Ovary (tissue), 9 donors: ENCODE measurements around the gene SETD6. TPM values are rescaled to one million over a fixed set of nuclear protein-coding genes. Genes with fewer than 3 reads are reported as not detected.

Experiments
- DNase-seq, 5 donors: peaks; one replicate each; pipeline ENCODE4 v3.0.0-alpha.2; 2019 to 2020
- H3K27ac ChIP-seq, 2 donors: fragments of 200-600 bp; one replicate each; pipeline versions ENCODE4 v1.5.1 to v1.8.0; 2019 to 2022
- H3K27me3 ChIP-seq: fragments of 200-600 bp; one replicate; pipeline ENCODE4 v1.8.0; 2022
- H3K36me3 ChIP-seq: fragments of 200-600 bp; sonication (generic); one replicate; pipeline ENCODE4 v1.5.1; 2019
- H3K4me1 ChIP-seq: one replicate; pipeline ENCODE4 v1.8.1; 2013; ENCODE audit warnings: mild to moderate bottlenecking, moderate library complexity; ENCODE audit not compliant: insufficient read depth
- H3K4me3 ChIP-seq: fragments of 200-600 bp; sonication (generic); one replicate; pipeline ENCODE4 v1.5.1; 2017
- H3K9me3 ChIP-seq, 2 donors: fragments of 200-600 bp in 1 of 2; sonication (generic) in 1 of 2; one replicate each; pipeline versions ENCODE4 v1.5.1 to v1.8.1; 2013 to 2019; ENCODE audit warnings: mild to moderate bottlenecking in 1 of 2, moderate library complexity in 1 of 2
- CTCF ChIP-seq, 3 donors: fragments of 450-650 bp in 2 of 3; fragments of 200-600 bp in 1 of 3; IDR thresholded peaks; one replicate each; pipeline versions ENCODE4 v1.5.1 to v1.8.0; 2016 to 2022; ENCODE audit warnings: antibody characterized with exemption in 3 of 3, mild to moderate bottlenecking in 1 of 3
- EP300 ChIP-seq: sonication (generic); formaldehyde crosslinking; IDR thresholded peaks from one replicate; pipeline ENCODE4 v1.6.1; 2017; ENCODE audit warnings: antibody characterized with exemption
- POLR2A ChIP-seq: fragments of 450-650 bp; IDR thresholded peaks from one replicate; pipeline ENCODE4 v1.6.1; 2017; ENCODE audit warnings: antibody characterized with exemption, mild to moderate bottlenecking, moderate library complexity
- whole genome bisulfite sequencing, 3 donors: extraction: QIAGEN DNeasy Blood & Tissue Kit in 1 of 3; methylation state at CpG; one replicate each; pipeline versions ENCODE4 v1.1.5 to v1.1.7; 2013 to 2017; 5-methylcytosine and 5-hydroxymethylcytosine counted together
- intact Hi-C, 4 donors: fragments of 100-400 bp; cut with DNase I; formaldehyde crosslinking; loops; one replicate each; pipeline versions ENCODE4 v1.11.0 to v1.15.1; 2022 to 2023
- polyA plus RNA-seq, 2 donors: library from polyadenylated mRNA; stranded (reverse); fragments of 200-250 nt in 1 of 2; fragments of 350-450 nt in 1 of 2; fragmentation: Illumina TruSeq in 1 of 2; extraction: RNeasy Lipid Tissue Mini Kit (QIAGEN cat#74804) in 1 of 2; gene quantifications; one replicate each; pipeline ENCODE4 v1.2.3, GENCODE V29; 2013 to 2014
- total RNA-seq, 7 donors: library from RNA; depleted of rRNA in 2 of 7; stranded (reverse); fragments of >200 nt in 2 of 7; fragmentation: NEBNext Ultra II Directional in 3 of 7; extraction: Animal tissue kit (Norgen Biotek cat#: 25700) in 3 of 7; gene quantifications; one replicate each; pipeline versions ENCODE4 v1.1.0 to v1.2.4, GENCODE V29; 2016 to 2023
- donor health status: DM: no; HTN: no; CAD: no; lungs with moderate emphysema.
- donor health status: DM: no; HTN: no; CAD: no.
- donor health status: Bipolar disorder and iron deficiency.
- donor health status: DM: yes; HTN: yes; CAD: no.
- donor health status: DM: no; HTN: no; CAD: no.
- donor health status: DM: yes; HTN: yes; CAD: no.

The SETD6 gene
- total and polyA plus RNA-seq, 9 donors = 12.5 to 28.4 (median 18.9) TPM

- no peaks in the 10 kb centered on the region for H3K27me3 ChIP-seq
- WGBS, 3 donors = 49 to 63% (median 62%) methylated on average over 10 of the region's 10 CpGs
- DNase-seq = no peak
- H3K4me3 ChIP-seq = no peak overlapping the region
- intact Hi-C loops = loop anchor here in 1 of 4 donors (10.0 kb wide), 1 partner anchor 417 kb away; no protein-coding TSS in a partner anchor
- TF ChIP-seq EP300 = no peak
- TF ChIP-seq CTCF (IDR thresholded peaks at IDR 0.05) = no peak
- no peak for TF ChIP-seq POLR2A
- H3K27ac ChIP-seq = no peak overlapping the region
- no peaks in the 10 kb centered on the region for H3K36me3 ChIP-seq
- H3K4me1 ChIP-seq = no peaks in the 10 kb centered on the region
- no peaks in the 10 kb centered on the region for H3K9me3 ChIP-seq
Measured at GRCh38 chr16:58471209-58471975, 43.9 kb upstream of the SETD6 start.

GRCh38 chr16:58472266-58472665 is 43.1 kb upstream of the SETD6 start:
- H3K27ac ChIP-seq = no peak overlapping the region
- no peaks in the 10 kb centered on the region for H3K27me3 ChIP-seq
- 82 to 89% (median 86%) methylated on average over 9 of the region's 9 CpGs for WGBS, 3 donors
- intact Hi-C loops = loop anchor here in 1 of 4 donors (10.0 kb wide), 1 partner anchor 417 kb away; no protein-coding TSS in a partner anchor
- no peaks in the 10 kb centered on the region for H3K4me1 ChIP-seq
- H3K9me3 ChIP-seq = no peaks in the 10 kb centered on the region
- no peak overlapping the region for H3K4me3 ChIP-seq
- H3K36me3 ChIP-seq = no peaks in the 10 kb centered on the region
- no peak for TF ChIP-seq CTCF (IDR thresholded peaks at IDR 0.05)
- TF ChIP-seq EP300 = no peak
- no peak for TF ChIP-seq POLR2A
- no peak for DNase-seq

GRCh38 chr16:58472827-58473226 is 42.5 kb upstream of the SETD6 start:
- Histone ChIP-seq H3K27ac (no peak overlapping the region), H3K4me1 (no peaks in the 10 kb centered on the region), H3K4me3 (no peak overlapping the region), H3K9me3 (no peaks in the 10 kb centered on the region), H3K27me3 (no peaks in the 10 kb centered on the region), H3K36me3 (no peaks in the 10 kb centered on the region)
- DNase-seq = no peak
- 90 to 96% (median 95%) methylated on average over 3 of the region's 3 CpGs for WGBS, 3 donors
- TF ChIP-seq EP300 = no peak
- TF ChIP-seq POLR2A = no peak
- no peak for TF ChIP-seq CTCF (IDR thresholded peaks at IDR 0.05)
- intact Hi-C loops = loop anchor here in 1 of 4 donors (10.0 kb wide), 1 partner anchor 418 kb away; no protein-coding TSS in a partner anchor

- Histone ChIP-seq H3K9me3 (no peaks in the 10 kb centered on the region), H3K27me3 (no peaks in the 10 kb centered on the region), H3K27ac (no peak overlapping the region), H3K4me1 (no peaks in the 10 kb centered on the region), H3K36me3 (no peaks in the 10 kb centered on the region), H3K4me3 (no peak overlapping the region)
- 71 to 77% (median 71%) methylated on average over 10 of the region's 10 CpGs for WGBS, 3 donors
- intact Hi-C loops = loop anchor here in 1 of 4 donors (10.0 kb wide), 1 partner anchor 419 kb away; no protein-coding TSS in a partner anchor
- TF ChIP-seq EP300 (no peak), POLR2A (no peak), CTCF (IDR thresholded peaks at IDR 0.05) (no peak)
- DNase-seq = no peak
Measured at GRCh38 chr16:58474296-58474695, 41.0 kb upstream of the SETD6 start.
